ENCODE data around the gene FKBP1A. TPM values are rescaled to one million over a fixed set of nuclear protein-coding genes. Genes with fewer than 3 reads are reported as not detected.

The FKBP1A gene
- total RNA-seq, 1 experiment from 2014 or later = 196 TPM

GRCh38 chr20:1389703-1390580 is 2.9 kb downstream of the FKBP1A start:
- peaks cover 19% of the 10 kb centered on the region; the same call in 1 of the 2 replicates for H3K4me1 ChIP-seq (ENCODE audit: insufficient read depth, low read length)
- no peak overlapping the region for H3K18ac ChIP-seq (ENCODE audit: insufficient read length, low read depth, low read length)
- H4K8ac ChIP-seq (replicated peaks; ENCODE audit: insufficient read length, low read depth, low read length) = no peak overlapping the region
- H3K23ac ChIP-seq (ENCODE audit: insufficient read length, low read depth, low read length) = no peak overlapping the region
- H3K56ac ChIP-seq (ENCODE audit: insufficient read length, low read depth, low read length) = no peak overlapping the region
- no peak overlapping the region for H2BK5ac ChIP-seq (ENCODE audit: insufficient read length, low read length)
- H2BK12ac ChIP-seq (ENCODE audit: insufficient read length, low read depth, low read length) = no peak overlapping the region
- peaks cover 47% of the 10 kb centered on the region; the same call in 1 of the 2 replicates for H3K79me2 ChIP-seq (ENCODE audit: insufficient read depth, low read length)
- no peak overlapping the region for H2AK5ac ChIP-seq (ENCODE audit: insufficient read length, low read length)
- no peak overlapping the region for H4K91ac ChIP-seq (ENCODE audit: insufficient read length, low read depth, low read length)
- no peak overlapping the region for H3K27ac ChIP-seq (ENCODE audit: insufficient read length, low read depth, low read length)
- TF ChIP-seq CTCF (conservative IDR thresholded peaks at IDR 0.05) = no peak
- H3K4ac ChIP-seq (ENCODE audit: low read depth, low read length) = no peak overlapping the region
- Mint-ChIP-seq H3K4me1 (peaks cover 32 to 40% of the 10 kb centered on the region in 2 experiments), H3K9me3 (no peaks in the 10 kb centered on the region), H3K36me3 (ENCODE audit: insufficient read depth in 1 of 3, low read depth in 3 of 3) (peaks cover 3 to 5% (median 3%) of the 10 kb centered on the region in 3 experiments; a peak in 4 of 7 replicates), H3K27me3 (ENCODE audit: low read depth) (peaks cover 14% of the 10 kb centered on the region), H3K4me3 (peak overlapping the region; percentile 88 to 94), H3K27ac (peak overlapping the region in 2 of 3 experiments; percentile 61 to 74; a peak in 3 of 7 replicates)
- no CpG with 5 or more reads among the region's 6 CpGs for WGBS (ENCODE audit: extremely low coverage, insufficient read length, low lambda C conversion rate)
- no peak overlapping the region for H2BK20ac ChIP-seq (ENCODE audit: low read depth, low read length, poor library complexity, severe bottlenecking)
- no peak overlapping the region for H4K5ac ChIP-seq (ENCODE audit: insufficient read length, low read depth, low read length)
- H3K14ac ChIP-seq (ENCODE audit: insufficient read depth, low read length) = no peak overlapping the region
- H3K79me1 ChIP-seq (ENCODE audit: insufficient read depth, low read depth, low read length, poor library complexity, severe bottlenecking) = peaks cover 18% of the 10 kb centered on the region
- H4K20me1 ChIP-seq (ENCODE audit: control insufficient read depth, insufficient read depth, insufficient read length) = peaks cover 6% of the 10 kb centered on the region
- H3K27me3 ChIP-seq (ENCODE audit: insufficient read depth, low read length) = no peaks in the 10 kb centered on the region
- no peaks in the 10 kb centered on the region for H3K9me3 ChIP-seq (ENCODE audit: control insufficient read depth, low read depth, low read length)
- H2AFZ ChIP-seq (ENCODE audit: low read length) = no peak overlapping the region
- H2BK15ac ChIP-seq (ENCODE audit: low read depth, low read length) = no peak overlapping the region
- H3K23me2 ChIP-seq (ENCODE audit: insufficient read length, low read depth, low read length, poor library complexity, severe bottlenecking) = peaks cover 13% of the 10 kb centered on the region
- H2BK120ac ChIP-seq (ENCODE audit: low read depth, low read length, poor library complexity, severe bottlenecking) = no peak overlapping the region
- H3K9ac ChIP-seq (ENCODE audit: extremely low read depth, insufficient read length, low read length) = no peak overlapping the region
- no peak overlapping the region for H3T11ph ChIP-seq (ENCODE audit: low read length)
- no peak for DNase-seq
- peak overlapping the region; percentile 99 for H3K4me2 ChIP-seq (ENCODE audit: insufficient read depth, insufficient read length, low read length)

Data from H9 (cell line).